ENCODE data around the gene FUT7. TPM values are rescaled to one million over a fixed set of nuclear protein-coding genes. Genes with fewer than 3 reads are reported as not detected.

Gene FUT7
- total and polyA plus RNA-seq, 2 of the 13 experiments (the other 11 are each of a cell fraction or from before 2014, with no cell fraction given) = 0.05 TPM; not detected in 1

- Histone ChIP-seq H3K9me3 (ENCODE audit: low read length) (no peaks in the 10 kb centered on the region), H3K4me1 (ENCODE audit: insufficient read depth, low read length) (peaks cover 22% of the 10 kb centered on the region), H3K9ac (ENCODE audit: insufficient read depth, low read depth, low read length) (no peak overlapping the region), H3K4me2 (ENCODE audit: low read depth, low read length) (no peak overlapping the region), H3K4me3 (replicated peaks in 1 of 3; ENCODE audit: insufficient read depth in 1 of 3, low read depth in 2 of 3, low read length in 3 of 3) (no peak overlapping the region), H3K79me2 (ENCODE audit: insufficient read depth, low read length) (no peaks in the 10 kb centered on the region), H3K36me3 (replicated peaks in 1 of 2; ENCODE audit: control insufficient read depth in 1 of 2, insufficient read depth in 2 of 2, low read length in 2 of 2) (no peaks in the 10 kb centered on the region), H2AFZ (ENCODE audit: low read length) (no peak overlapping the region), H3K27ac (ENCODE audit: extremely low read length, insufficient read depth, low read length) (no peak overlapping the region), H3K27me3 (ENCODE audit: control insufficient read depth in 1 of 2, insufficient read depth in 2 of 2, low read length in 2 of 2) (peaks cover 3 to 23% of the 10 kb centered on the region in 2 experiments; a peak in 4 of 5 replicates), H4K20me1 (ENCODE audit: insufficient read depth, low read length) (peaks cover 3% of the 10 kb centered on the region; the same call in 1 of the 2 replicates)
- POLR2A ChIA-PET = no interaction called here
- DNase-seq (ENCODE audit: low spot score) = no peak
- intact Hi-C loops (cut with micrococcal nuclease; ENCODE audit: unreplicated experiment) = no loop called here
- no peak for FAIRE-seq
- in situ Hi-C loops (cut with HindIII; ENCODE audit: extremely low pct_ligation_motif_present, low pct_unique_long_range_greater_than_20kb) = loop anchor here (10.0 kb wide), 1 partner anchor 266 kb away; no protein-coding TSS in a partner anchor
- 68% methylated on average over 10 of the region's 16 CpGs for WGBS (ENCODE audit: low lambda C conversion rate)
- BruUV-seq (replicated peaks) = no TSS peak
- CTCF ChIA-PET (ENCODE audit: low intra/inter-chr PET ratio, low total read pairs) = no interaction called here
- peak; percentile 69; the same call in 1 of the 2 replicates for TF ChIP-seq ZBTB33 (CRISPR knock-in tag; IDR thresholded peaks at IDR 0.05)
- no peak for TF ChIP-seq ZSCAN20 (CRISPR knock-in tag; IDR thresholded peaks at IDR 0.05; ENCODE audit: borderline replicate concordance)
- no peak for ATAC-seq
Measured at GRCh38 chr9:137041124-137041523, 9.2 kb upstream of the FUT7 start.

- H3K27me3 ChIP-seq (ENCODE audit: control insufficient read depth in 1 of 2, insufficient read depth in 2 of 2, low read length in 2 of 2) = peaks cover 3 to 22% of the 10 kb centered on the region in 2 experiments; a peak in 4 of 5 replicates
- ChIA-PET CTCF (ENCODE audit: low intra/inter-chr PET ratio, low total read pairs) (no interaction called here), POLR2A (no interaction called here)
- H3K79me2 ChIP-seq (ENCODE audit: insufficient read depth, low read length) = no peaks in the 10 kb centered on the region
- H3K9ac ChIP-seq (ENCODE audit: insufficient read depth, low read depth, low read length) = no peak overlapping the region
- H3K4me1 ChIP-seq (ENCODE audit: insufficient read depth, low read length) = peaks cover 22% of the 10 kb centered on the region
- DNase-seq (ENCODE audit: low spot score) = no peak
- H3K4me2 ChIP-seq (ENCODE audit: low read depth, low read length) = no peak overlapping the region
- H4K20me1 ChIP-seq (ENCODE audit: insufficient read depth, low read length) = peaks cover 3% of the 10 kb centered on the region; the same call in 1 of the 2 replicates
- TF ChIP-seq UBTF (CRISPR knock-in tag; IDR thresholded peaks at IDR 0.05) = no peak
- 89% methylated on average over 3 of the region's 23 CpGs for WGBS (ENCODE audit: low lambda C conversion rate)
- no peak overlapping the region for H3K4me3 ChIP-seq (replicated peaks in 1 of 3; ENCODE audit: insufficient read depth in 1 of 3, low read depth in 2 of 3, low read length in 3 of 3)
- no peaks in the 10 kb centered on the region for H3K9me3 ChIP-seq (ENCODE audit: low read length)
- intact Hi-C loops (cut with micrococcal nuclease; ENCODE audit: unreplicated experiment) = no loop called here
- FAIRE-seq = no peak
- no peak overlapping the region for H3K27ac ChIP-seq (ENCODE audit: extremely low read length, insufficient read depth, low read length)
- no TSS peak for BruUV-seq (replicated peaks)
- H2AFZ ChIP-seq (ENCODE audit: low read length) = no peak overlapping the region
- no peak for ATAC-seq
- H3K36me3 ChIP-seq (replicated peaks in 1 of 2; ENCODE audit: control insufficient read depth in 1 of 2, insufficient read depth in 2 of 2, low read length in 2 of 2) = no peaks in the 10 kb centered on the region
- in situ Hi-C loops (cut with HindIII; ENCODE audit: extremely low pct_ligation_motif_present, low pct_unique_long_range_greater_than_20kb) = loop anchor here (10.0 kb wide), 1 partner anchor 266 kb away; no protein-coding TSS in a partner anchor
Measured at GRCh38 chr9:137040568-137040967, 8.7 kb upstream of the FUT7 start.
